ENCODE data around the gene CLIC1. TPM values are rescaled to one million over a fixed set of nuclear protein-coding genes. Genes with fewer than 3 reads are reported as not detected.

Gene CLIC1
- polyA plus RNA-seq, 1 donor (not counting 4 experiments of a cell fraction or from before 2014, with no cell fraction given), result 832 TPM

DNA sequence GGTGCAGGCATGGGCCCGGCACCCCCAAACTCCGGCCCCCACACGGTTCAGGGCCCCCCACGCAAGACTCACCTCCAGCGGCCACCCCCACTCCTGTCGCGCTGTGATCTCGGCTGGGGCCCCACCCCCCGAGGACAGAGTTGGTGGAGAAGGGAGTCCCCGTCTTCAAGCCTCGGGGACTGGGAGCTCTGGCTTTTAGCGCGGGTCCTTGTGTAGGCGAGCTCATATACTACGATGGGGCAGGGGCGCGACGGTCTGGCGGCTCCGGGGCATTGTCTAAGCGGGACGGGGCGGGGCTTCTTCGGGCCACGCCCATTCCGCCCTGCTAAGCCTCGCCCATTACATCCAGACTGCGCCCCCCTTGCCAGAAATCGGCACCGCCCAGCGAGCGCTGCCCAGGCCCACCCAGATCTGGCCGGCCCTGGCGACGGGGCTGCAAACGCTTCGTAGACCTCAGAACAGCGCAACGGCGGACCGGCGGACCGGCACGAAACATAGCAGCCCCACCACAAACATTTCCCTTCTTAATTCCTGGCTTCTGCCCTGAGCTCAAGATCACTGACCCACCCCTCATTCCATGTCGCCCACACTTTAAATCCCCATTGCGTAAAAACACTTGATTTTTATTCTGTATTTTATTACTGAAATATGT lies 6.2 kb downstream of the CLIC1 start:
- Histone ChIP-seq H3K36me3 (ENCODE audit: control insufficient read depth in 2 of 2, extremely low read depth in 1 of 2, insufficient read depth in 2 of 2, low read length in 2 of 2) (peaks cover 29 to 43% of the 10 kb centered on the region in 2 experiments), H4K20me1 (ENCODE audit: control insufficient read depth, extremely low read depth, insufficient read depth, low read length) (peaks cover 19% of the 10 kb centered on the region), H3K9me3 (ENCODE audit: control insufficient read depth, low read depth, low read length) (no peaks in the 10 kb centered on the region), H3K9ac (ENCODE audit: control insufficient read depth, extremely low read depth, insufficient read depth, low read length) (peak overlapping the region; percentile 50), H3K27me3 (ENCODE audit: control insufficient read depth, extremely low read depth, insufficient read depth, low read length) (no peaks in the 10 kb centered on the region), H3K79me2 (ENCODE audit: control insufficient read depth, insufficient read depth, low read length) (peaks cover 21% of the 10 kb centered on the region), H3K9me1 (ENCODE audit: control insufficient read depth, extremely low read depth, insufficient read depth, low read length) (peaks cover 4% of the 10 kb centered on the region), H3K27ac (ENCODE audit: control insufficient read depth, insufficient read depth, low read length) (no peak overlapping the region), H3K4me1 (ENCODE audit: control insufficient read depth, extremely low read depth, insufficient read depth, low read length) (peaks cover 25% of the 10 kb centered on the region), H3K4me3 (ENCODE audit: control insufficient read depth in 2 of 3, extremely low read depth in 1 of 3, insufficient read depth in 2 of 3, low read depth in 1 of 3, low read length in 3 of 3) (peak overlapping the region; percentile 38 to 74 (median 70)), H3K4me2 (ENCODE audit: control insufficient read depth, extremely low read depth, insufficient read depth, low read depth, low read length) (peak overlapping the region; percentile 91), H2AFZ (ENCODE audit: control insufficient read depth, low read length) (no peak overlapping the region)
- TF ChIP-seq EZH2 (IDR thresholded peaks at IDR 0.05; ENCODE audit: low read length), result no peak
- TF ChIP-seq, protein P1, sequence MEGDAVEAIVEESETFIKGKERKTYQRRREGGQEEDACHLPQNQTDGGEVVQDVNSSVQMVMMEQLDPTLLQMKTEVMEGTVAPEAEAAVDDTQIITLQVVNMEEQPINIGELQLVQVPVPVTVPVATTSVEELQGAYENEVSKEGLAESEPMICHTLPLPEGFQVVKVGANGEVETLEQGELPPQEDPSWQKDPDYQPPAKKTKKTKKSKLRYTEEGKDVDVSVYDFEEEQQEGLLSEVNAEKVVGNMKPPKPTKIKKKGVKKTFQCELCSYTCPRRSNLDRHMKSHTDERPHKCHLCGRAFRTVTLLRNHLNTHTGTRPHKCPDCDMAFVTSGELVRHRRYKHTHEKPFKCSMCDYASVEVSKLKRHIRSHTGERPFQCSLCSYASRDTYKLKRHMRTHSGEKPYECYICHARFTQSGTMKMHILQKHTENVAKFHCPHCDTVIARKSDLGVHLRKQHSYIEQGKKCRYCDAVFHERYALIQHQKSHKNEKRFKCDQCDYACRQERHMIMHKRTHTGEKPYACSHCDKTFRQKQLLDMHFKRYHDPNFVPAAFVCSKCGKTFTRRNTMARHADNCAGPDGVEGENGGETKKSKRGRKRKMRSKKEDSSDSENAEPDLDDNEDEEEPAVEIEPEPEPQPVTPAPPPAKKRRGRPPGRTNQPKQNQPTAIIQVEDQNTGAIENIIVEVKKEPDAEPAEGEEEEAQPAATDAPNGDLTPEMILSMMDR (optimal IDR thresholded peaks at IDR 0.05 in 1 of 3, IDR thresholded peaks at IDR 0.05 in 1 of 3, conservative IDR thresholded peaks at IDR 0.05 in 1 of 3; ENCODE audit: extremely low read depth in 1 of 3, insufficient read depth in 2 of 3, low read length in 3 of 3), result peak in 1 of 3 experiments; percentile 2
- FAIRE-seq, result no peak
- dilution Hi-C loops (cut with MboI; ENCODE audit: extremely low pct_ligation_motif_present, low sequenced_read_pairs), result no loop called here
- DNase-seq (ENCODE audit: low read depth, low spot score), result no peak

DNA sequence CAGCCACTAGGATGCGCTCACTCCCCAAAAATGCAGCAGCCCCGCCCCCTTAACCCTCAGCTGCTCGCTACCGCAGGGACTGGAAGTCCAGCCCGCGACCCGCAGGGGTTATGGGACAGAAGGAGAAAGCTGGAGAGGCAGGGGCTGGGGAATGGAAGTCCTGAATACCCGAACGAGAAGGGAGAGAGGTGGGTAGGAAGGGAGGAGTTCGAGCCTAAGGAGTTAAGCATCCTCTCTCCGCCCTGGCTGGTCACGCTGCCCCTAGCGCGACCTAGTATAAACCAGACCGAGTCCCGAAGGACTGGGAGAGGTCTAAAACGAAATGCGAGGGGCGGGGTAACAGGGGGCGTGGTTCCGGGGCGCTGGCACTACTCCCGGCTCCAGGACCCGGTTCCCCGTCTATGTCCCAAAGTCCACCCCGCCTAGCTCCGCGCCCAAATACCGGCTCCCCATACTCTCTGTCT lies 6.8 kb downstream of the CLIC1 start:
- H3K4me1 ChIP-seq (ENCODE audit: control insufficient read depth, extremely low read depth, insufficient read depth, low read length), result peaks cover 24% of the 10 kb centered on the region
- peaks cover 4% of the 10 kb centered on the region for H3K9me1 ChIP-seq (ENCODE audit: control insufficient read depth, extremely low read depth, insufficient read depth, low read length)
- peaks cover 15% of the 10 kb centered on the region for H3K79me2 ChIP-seq (ENCODE audit: control insufficient read depth, insufficient read depth, low read length)
- H3K4me3 ChIP-seq (ENCODE audit: control insufficient read depth in 2 of 3, extremely low read depth in 1 of 3, insufficient read depth in 2 of 3, low read depth in 1 of 3, low read length in 3 of 3), result peak overlapping the region; percentile 38 to 74 (median 70)
- peak; percentile 17 for FAIRE-seq
- H3K36me3 ChIP-seq (ENCODE audit: control insufficient read depth in 2 of 2, extremely low read depth in 1 of 2, insufficient read depth in 2 of 2, low read length in 2 of 2), result peaks cover 29 to 40% of the 10 kb centered on the region in 2 experiments
- no peak for DNase-seq (ENCODE audit: low read depth, low spot score)
- no peaks in the 10 kb centered on the region for H3K27me3 ChIP-seq (ENCODE audit: control insufficient read depth, extremely low read depth, insufficient read depth, low read length)
- dilution Hi-C loops (cut with MboI; ENCODE audit: extremely low pct_ligation_motif_present, low sequenced_read_pairs), result no loop called here
- H2AFZ ChIP-seq (ENCODE audit: control insufficient read depth, low read length), result no peak overlapping the region
- no peaks in the 10 kb centered on the region for H3K9me3 ChIP-seq (ENCODE audit: control insufficient read depth, low read depth, low read length)
- no peak for TF ChIP-seq EZH2 (IDR thresholded peaks at IDR 0.05; ENCODE audit: low read length)
- TF ChIP-seq, protein P1 (optimal IDR thresholded peaks at IDR 0.05 in 1 of 3, IDR thresholded peaks at IDR 0.05 in 1 of 3, conservative IDR thresholded peaks at IDR 0.05 in 1 of 3; ENCODE audit: extremely low read depth in 1 of 3, insufficient read depth in 2 of 3, low read length in 3 of 3), result peak in 1 of 3 experiments; percentile 3
- peak overlapping the region; percentile 50 for H3K9ac ChIP-seq (ENCODE audit: control insufficient read depth, extremely low read depth, insufficient read depth, low read length)
- peaks cover 18% of the 10 kb centered on the region for H4K20me1 ChIP-seq (ENCODE audit: control insufficient read depth, extremely low read depth, insufficient read depth, low read length)
- H3K27ac ChIP-seq (ENCODE audit: control insufficient read depth, insufficient read depth, low read length), result no peak overlapping the region
- peak overlapping the region; percentile 91 for H3K4me2 ChIP-seq (ENCODE audit: control insufficient read depth, extremely low read depth, insufficient read depth, low read depth, low read length)

All from keratinocyte (primary cell).